DMS53 (cell line): ENCODE data around the gene TMEM184B.

Experiments
- DNase-seq: peaks from one replicate; lab custom pipeline; 2025; lab: John Stamatoyannopoulos, UW

Gene TMEM184B

GRCh38 chr22:38223289-38223960 lies 49.4 kb downstream of the TMEM184B start:
- no peak for DNase-seq

DNA sequence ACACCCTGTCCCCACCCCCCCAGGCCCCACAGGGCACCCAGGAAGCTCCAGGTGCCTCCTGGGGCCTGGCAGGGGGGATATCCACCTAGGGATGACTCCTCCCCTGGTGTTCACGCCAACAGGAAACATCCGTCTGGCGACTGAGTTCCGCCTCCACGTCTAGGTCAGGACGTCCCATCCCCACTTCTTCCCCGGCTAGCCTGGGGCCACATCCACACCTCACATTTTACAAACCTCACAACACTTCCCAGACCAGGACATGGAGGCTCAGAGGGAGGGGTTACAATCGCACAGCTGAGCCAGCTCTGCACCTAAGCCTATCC lies 50.1 kb downstream of the TMEM184B start:
- DNase-seq = no peak

GRCh38 chr22:38221908-38222796 lies 50.7 kb downstream of the TMEM184B start:
- no peak for DNase-seq

DNA sequence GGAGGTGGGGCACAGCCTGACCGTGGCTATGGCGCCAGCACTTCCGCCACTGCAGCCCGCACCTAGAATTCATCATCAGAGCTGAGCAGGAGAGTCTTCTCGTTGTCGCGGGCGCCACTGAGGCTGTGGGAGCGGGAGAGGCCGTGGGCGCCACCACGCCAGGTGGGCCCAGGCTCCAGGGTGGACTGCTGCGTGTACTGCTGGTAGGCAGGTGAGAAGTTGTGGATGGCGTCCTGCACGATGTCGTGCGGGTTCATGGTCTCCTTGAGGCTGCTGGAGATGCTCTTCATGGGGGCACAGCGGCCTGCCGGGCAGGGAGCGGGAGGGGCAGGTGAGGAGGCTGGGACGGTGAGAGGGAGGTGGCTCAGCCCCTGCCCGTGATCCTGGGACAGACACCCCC lies 51.4 kb downstream of the TMEM184B start:
- no peak for DNase-seq

GRCh38 chr22:38220653-38221386 lies 52.0 kb downstream of the TMEM184B start:
- no peak for DNase-seq

DNA sequence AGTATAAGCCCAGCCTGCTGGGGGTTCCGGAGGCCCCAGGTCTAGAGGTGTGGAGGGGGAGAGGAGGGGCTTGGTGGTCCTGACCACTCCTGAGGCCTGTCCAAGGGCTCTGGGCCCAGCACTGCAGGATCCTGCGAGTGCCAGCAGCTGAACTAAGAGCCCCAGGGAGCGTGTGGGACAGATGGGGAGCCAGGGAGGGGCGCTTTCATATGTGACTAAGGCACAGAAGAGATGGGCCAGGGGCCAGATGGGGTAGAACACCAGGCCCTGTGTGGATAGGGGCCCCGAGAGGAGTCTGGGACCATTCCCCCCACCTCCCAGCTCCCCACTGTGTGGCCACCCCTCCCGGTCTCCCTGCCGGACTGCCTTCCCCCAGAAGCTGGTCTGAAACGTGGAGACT lies 52.6 kb downstream of the TMEM184B start:
- no peak for DNase-seq

DNA sequence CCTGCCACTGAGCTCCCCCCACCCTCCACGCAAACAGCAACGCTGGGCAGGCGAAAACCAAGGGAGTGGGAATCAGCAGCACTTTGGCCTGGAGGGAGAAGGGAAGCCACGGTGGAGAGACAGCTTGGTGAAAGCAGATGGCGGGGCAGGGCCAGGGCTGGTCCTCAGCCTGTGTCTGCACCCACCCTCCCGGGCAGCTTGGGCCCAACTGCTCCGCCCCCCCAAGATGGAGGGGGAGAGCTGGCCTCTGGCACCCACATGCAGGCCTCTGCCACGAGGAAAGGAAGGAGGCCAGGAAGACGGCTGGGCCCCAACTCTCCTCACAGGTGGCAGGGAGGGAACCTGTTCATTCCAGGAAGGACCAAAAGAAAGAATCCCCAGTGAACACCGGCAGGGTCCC lies 53.2 kb downstream of the TMEM184B start:
- no peak for DNase-seq

GRCh38 chr22:38218661-38219622 lies 53.9 kb downstream of the TMEM184B start:
- DNase-seq = peak; percentile 63

GRCh38 chr22:38215156-38216038 lies 57.4 kb downstream of the TMEM184B start:
- no peak for DNase-seq

DNA sequence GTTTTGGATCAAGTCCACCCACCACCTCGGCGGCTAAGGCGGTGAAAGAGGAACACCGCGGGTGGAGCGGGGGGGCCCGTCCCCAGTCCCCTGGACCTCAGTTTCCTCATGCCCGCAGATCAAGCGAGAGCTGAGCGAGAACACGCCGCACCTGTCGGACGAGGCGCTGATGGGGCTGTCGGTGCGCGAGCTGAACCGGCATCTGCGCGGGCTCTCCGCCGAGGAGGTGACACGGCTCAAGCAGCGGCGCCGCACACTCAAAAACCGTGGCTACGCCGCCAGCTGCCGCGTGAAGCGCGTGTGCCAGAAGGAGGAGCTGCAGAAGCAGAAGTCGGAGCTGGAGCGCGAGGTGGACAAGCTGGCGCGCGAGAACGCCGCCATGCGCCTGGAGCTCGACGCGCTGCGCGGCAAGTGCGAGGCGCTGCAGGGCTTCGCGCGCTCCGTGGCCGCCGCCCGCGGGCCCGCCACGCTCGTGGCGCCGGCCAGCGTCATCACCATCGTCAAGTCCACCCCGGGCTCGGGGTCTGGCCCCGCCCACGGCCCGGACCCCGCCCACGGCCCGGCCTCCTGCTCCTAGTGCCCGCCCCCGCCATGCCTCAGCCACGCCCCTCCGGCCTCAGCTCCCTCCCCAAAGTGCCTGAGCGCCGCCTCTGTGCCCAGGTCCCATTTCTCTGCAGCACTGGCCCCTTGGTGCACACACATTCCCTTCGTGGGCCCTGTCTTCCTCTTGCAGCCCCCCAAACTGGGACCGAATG lies 58.3 kb downstream of the TMEM184B start:
- DNase-seq = peak; percentile 13

GRCh38 chr22:38213990-38214301 lies 58.9 kb downstream of the TMEM184B start:
- DNase-seq = no peak

DNA sequence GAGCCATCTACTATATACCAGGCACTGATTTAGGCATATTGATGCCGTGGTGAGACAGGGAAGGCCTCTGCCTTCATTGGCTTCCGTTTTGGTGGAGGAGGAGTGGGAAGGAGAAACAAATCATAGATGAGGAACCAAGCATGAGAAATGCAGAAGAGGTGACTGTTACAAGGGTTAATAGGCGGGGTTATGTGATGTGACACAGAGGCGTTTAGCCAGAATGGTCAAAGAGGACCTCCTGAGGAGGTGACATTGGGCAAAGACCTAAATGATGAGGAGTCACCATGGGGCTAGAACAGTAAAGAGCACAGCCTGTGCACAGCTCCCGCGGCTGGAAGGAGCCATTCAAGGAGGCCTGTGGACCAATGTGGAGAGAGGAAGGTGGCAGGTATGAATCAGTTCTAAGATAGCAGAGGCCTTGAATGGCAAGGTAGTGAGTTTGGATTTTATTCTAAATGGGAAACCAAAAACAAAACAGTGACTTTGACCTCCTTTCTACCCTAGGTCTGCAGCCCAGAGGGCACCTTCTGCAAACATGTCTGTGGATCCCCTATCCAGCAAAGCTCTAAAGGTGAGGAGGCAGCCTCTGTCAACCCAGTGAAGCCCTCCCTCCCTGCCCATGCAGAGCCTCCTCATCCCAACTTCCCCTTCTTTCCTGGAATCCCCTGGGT lies 59.4 kb downstream of the TMEM184B start:
- no peak for DNase-seq

DNA sequence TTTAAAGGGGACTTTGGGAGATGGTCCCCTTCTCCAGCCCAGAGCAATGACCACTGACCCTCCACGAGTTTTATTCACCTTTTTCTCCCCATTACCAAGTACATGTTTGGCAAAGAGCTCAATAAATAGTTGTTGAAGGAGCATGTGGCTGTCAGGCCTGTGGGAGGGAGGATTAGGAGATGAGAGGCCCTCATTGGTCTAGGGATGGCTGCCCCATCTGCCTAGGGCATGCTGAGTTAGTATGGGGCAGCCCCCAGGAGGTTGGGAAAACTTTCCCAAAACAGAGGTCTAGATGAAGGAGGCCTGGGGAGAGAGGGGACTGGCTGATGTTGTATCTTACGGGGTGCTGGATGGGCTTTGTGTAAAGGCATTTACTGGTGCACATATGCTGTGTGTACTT lies 60.4 kb downstream of the TMEM184B start:
- DNase-seq = no peak

- no peak for DNase-seq
These were observed 61.3 kb downstream of the TMEM184B start for GRCh38 chr22:38211556-38211955.

DNA sequence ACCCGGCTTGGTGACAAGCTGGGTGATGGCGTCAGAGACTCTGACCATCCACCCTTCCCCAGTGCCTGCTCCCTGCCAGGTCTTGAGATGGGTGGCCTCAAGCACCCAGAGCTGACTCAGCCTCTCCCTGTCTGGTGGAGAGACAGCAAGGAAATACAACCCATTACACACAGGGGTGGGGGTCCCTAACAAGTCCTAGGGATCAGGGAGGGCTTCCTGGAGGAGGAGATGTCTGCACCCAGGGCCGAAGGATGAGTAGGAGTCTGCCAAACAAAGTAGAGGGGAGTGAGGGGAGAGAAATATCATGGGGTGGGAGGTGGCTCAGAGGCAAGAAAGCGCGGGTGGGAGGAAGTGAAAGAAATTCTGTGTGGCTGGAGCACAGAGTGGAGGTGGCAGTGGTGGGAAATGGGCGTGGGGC lies 64.2 kb downstream of the TMEM184B start:
- DNase-seq = no peak

GRCh38 chr22:38207898-38208432 lies 64.8 kb downstream of the TMEM184B start:
- no peak for DNase-seq

DNA sequence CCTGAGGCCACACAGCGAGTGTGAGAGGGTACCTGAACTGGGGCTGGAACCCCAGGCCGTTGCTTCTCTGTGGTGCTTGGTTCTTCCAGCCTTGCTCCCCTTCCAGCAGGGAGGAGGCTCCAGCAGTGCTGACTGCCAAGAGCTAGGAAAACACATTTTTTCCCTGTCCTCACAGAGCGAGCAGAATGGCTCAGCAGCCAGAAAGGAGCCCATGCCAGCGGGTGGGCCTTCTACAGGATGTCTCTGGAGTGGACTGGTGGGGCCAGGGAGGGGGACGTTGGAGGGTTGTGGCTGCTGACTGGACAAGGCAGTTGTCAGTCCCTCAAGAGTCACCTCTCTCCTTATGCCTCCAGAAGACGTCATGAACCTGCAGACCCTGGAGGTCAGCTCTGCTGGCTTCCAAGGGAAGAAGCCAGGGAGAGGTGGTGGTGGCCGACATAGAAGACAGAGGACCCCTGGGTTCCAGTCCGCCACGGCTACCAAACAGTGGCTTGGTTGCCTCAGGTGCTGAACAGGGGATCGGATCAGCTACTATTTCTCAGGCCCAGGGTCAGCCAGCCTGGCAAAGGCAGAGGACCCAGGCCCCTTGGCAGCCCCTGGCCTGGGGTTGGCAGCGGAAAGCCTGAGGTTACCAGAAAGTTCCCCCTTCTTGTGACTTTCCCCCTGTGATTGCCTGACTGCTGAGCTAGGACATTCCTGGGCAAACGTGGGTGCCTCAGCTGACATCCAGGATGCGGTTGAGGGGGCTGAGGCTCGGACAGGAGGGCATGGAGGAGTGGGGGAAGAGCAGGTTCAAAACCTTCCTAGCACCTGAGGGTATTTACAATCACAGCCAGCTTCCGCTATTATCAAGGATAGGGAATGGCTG lies 67.3 kb downstream of the TMEM184B start:
- no peak for DNase-seq

DNA sequence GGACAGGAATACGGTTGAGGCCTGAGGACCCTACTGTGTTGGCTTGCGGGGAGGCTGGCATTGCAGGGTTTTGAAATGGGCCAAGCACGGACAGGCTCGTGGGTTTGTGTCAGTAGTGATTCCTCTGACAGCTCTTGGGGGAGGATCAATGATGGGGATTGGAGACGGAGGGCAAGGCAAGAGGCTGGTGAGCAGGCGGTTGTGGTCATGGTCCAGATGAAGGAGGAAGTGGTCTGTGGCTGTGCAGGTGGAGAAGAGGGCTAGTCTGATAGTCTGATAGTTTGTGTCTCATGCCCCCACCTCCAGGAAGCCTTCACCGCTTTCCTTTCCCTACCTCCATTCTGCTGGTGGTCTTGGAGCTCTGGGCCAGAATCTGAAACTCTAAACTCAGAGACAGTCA lies 68.0 kb downstream of the TMEM184B start:
- no peak for DNase-seq
